GM19240 (cell line): ENCODE results near the gene NID1.
"Not testable (repeated sequence)": the region's sequence is repeated elsewhere in the genome, so short reads cannot be mapped to it uniquely, and the experiment has no call there.

Experiments
- DNase-seq: peaks from one replicate; pipeline ENCODE4 v3.0.0; 2011; ENCODE audit warnings: low spot score; ENCODE audit not compliant: insufficient read length

The NID1 gene

DNA sequence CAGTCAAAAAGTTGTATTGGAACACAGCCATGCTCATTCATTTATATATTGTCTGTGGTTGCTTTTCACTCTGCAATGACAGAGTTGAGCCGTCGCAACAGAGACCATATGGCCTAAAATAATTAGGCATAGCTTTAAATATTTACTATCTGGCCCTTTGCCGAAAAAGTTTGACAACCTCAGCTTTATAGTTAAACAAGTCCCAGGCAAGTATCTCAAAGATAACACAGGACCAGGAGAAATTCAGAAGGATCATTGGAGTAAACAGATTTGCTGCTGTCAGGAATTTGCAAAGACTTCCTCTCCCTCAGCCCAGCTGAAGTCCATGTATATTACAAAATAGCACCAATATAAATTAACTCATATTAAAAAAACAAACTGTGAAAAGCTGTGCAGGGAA is 34.4 kb downstream of the NID1 start:
- DNase-seq: no peak

DNA sequence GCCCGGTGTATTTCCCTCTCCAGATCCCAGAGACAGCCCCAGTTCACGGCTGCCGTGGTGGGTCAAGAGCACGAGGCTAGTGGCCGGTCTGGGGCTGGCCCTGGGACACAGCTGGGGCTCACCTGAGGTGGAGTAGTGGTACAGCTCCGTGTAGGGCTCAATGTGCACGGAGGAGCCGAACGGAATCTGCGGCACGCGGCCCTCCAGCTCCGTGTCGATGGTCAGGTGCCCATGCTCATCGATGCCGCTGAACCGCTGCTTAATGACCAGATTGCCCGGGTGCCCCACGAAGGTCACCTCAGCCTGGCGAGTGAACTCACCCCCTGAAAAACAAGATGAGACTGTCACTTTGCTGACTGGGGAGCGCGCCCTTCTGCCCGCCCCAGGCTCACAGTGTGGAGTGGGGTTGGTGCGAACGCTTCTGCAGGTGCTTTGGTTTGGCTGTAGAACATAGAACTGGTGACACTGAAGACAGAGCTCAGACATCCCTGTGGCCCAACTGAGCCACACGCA is 35.4 kb downstream of the NID1 start:
- no peak for DNase-seq

DNA sequence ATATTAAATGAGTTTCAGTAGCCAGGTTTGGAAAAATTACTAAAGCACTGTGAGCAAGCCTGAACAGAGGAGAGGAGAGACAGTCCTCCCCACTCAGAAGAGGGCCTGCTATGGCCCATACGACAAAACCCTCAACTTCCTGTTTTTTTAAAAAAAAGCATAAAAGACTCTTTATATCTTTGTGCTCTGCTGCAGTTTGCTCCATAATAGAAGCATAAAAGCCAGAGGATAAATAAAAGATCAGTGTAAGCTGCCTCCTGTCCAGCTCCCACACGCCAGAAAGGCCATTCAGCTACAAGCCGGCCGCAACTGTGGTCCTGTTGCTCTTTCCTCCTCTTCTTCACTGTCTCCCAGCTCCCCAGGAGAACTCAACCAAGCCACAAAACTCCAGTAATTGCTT is 37.8 kb downstream of the NID1 start:
- no peak for DNase-seq

DNA sequence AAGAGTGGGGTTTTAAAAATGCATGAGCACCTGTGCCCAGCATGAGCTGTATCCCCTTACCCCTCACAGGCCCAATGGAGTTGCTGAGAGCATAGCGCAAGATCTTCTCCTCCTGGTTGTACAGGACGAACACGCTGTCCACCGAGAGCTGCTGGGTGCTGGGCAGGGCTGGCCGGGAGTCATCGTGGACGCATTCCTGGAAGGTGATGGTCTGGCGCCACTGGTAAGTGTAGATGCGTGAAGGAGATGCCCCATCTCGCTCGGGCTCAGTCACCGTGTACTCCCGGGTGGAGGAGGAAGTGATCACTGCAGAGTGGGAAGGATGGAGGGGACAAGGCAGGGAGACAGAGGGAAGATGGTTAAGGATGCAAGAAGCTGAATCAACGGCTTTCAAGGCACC is 39.1 kb downstream of the NID1 start:
- no peak for DNase-seq

DNA sequence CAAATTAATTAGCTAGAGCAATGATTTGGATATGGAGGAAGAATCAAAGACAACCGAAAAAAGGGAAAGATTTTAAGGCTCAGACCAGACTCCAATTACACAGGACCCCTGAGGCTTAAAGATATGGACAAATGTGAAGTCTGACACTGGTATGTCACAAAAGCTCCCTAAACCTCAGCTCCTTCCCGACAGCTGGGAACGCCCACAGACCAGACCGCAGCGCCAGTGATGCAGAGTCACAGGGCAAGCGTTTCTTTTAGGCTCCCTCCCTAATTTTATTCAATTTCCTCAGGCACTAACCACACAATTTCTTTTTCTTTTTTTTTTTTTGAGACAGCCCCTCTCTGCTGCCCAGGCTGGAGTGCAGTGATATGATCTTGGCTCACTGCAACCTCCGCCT is 40.2 kb downstream of the NID1 start:
- no peak for DNase-seq

DNA sequence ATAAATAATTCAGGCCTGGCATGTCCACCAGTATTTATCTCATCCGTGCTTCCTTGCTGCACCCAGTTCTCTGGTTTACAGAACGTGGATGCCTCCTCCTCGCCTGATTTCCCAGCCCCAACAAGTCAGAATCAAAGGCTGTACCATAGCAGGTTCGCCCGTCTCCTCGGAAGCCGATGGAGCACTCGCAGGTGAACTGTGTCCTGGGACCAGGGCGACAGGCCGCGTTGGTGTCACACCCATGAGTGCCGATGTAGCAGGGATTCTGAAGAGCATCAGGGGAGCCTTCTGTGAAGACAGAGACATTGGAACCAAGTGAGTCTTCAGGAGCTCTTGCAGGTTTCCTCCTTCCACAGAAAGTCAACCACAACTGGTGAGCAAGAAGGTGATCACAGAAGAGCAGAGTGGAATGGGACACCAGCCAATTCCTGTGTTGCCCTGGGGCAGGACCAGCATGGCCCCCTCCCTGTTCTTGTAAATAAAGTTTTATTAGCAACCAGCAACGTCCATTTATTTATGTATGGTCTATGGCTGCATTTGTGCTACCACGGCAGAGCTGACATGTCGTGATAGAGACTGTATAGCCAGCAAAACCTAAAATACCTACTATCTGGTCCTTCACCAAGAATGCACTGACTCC is 40.8 kb downstream of the NID1 start:
- DNase-seq: no peak

DNA sequence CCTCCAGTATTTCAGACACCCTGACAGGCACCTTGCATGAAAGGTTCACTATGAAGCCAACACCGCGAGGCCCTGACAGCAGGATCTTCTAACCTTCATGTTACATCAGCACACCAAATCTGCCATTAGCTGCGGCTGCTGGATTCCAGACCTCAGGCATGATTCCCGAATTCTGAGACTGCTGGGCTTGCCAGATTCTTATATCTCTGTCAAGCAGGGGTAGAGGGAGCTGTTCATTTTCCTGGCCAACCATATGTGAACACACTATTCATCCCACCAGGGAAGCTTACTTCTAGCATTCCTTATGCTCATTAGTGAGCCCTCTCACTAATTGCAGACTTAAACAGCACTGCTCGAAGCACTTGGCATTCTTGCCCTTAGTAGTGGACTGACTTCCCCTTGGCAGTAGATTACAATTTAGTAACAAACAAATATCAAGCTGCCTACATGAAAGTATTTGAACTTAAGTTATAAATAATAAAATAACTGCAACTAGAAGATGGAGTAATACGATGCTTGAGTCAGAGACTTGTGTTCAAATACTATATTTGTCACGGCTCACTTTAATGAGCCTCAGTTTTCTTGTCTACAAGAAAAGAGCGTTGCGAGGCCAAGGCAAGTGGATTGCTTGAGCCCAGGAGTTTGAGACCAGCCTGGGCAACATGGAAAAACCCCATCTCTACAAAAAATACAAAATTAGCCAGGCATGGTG is 43.3 kb downstream of the NID1 start:
- DNase-seq: no peak

DNA sequence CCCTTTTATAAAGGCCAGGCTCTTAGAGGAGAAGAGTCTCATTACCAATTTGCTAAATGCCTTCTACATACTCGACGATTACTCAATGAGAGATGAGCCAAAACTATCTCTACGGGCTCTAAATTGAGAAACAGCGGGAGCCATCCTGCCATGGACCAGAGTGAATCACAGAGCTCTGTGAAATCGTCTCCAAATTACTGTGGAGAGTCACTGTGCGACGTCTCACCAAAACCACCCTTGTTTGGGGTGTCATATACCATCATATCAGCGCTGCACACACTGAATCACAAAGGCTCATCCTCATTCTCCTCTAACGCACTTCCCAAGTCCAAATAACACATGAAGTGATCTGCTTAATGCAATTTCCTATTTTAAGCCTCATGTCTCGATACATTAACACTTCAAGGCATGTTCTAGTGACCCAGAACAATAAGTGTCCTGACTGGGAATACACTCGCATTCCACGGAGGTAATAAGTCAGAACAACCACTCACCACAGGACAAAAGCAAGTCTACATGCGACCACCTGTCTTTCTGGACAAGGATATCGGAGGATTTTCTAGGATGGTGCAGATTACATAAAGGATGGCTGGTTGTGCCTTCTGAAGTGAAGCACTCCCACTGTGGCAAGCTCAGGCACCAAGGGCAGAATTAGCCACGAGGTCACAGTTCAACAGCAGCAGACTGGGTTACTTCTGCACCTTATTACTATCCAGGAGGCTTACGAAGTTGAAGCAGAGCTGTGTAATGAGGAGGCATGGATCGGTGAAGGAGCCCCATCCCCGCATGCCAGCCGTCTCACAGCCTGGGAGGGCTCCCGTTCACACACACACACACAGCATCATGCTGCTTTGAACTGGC is 44.3 kb downstream of the NID1 start:
- DNase-seq: no peak

DNA sequence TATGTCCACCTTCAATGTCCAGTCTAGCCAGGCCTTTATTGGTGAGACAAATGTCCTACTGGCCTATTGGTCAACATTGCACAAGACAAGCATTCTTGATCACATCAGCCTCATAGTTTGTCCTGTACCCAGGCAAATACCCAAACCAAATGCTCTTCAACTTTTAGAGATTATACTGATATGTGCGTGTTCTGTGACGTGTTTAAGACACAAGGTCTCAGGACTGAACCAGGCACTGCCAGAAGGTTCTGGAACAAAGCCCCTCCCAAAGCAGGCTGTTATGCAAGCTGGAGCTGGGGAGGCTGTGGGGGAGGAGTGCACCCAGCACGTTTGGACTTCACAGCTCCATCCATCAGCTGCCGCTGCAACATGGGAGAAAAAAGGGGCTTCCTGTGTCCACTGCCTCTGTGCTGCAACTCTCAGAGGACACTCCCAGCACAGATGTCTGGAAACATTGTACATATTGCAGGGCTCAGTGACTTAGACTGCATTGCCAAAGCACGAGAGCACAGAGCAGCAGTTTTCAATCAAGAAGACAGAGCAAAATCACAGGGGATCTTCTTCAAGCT is 45.9 kb downstream of the NID1 start:
- DNase-seq: no peak

DNA sequence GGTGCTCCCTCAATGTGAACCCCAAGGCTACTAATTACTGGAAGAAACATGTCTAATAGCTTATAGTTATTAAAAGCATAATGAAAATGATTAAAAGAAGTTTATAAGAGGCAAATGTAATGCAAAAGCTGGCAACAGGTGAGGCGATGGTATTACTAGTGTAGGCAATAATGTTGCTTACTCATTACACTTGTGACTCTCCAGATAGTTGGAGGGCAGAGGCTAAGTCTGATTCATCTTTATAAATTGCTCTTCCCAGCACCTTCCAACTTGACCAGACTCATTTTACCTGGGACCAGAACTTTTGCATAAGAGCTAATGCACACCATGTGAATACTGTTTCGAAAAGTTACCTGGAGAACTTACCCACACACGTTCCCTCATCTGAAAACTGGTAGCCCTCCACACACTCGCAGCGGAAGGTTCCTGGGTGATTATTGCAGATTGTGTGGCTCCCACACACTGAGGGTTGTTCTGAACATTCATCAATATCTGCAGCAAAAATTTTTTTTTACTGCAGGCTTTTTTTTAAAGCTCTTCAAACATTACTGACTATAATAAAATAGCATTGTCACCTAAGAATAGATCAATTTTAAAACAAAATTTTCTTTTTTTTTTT is 48.0 kb downstream of the NID1 start:
- no peak for DNase-seq

DNA sequence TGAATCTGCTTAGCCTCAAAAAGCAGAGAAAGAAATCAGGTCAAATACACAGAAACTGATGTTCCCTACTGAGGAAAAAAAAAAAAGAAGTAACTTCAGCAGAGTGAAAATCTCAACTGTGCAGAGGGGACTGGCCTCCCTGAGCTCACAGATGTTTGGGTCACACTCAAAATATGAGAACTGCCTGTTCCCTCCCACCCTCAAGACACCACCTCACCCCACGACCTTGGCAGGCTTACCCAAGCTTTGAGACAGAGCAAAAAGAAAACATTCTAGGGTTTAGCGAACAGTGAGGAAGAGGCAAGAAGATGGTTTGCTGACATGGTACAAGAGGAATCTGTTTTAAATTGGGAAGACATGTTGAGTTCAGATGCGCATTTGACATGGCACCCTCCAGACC is 48.8 kb downstream of the NID1 start:
- DNase-seq: no peak

DNA sequence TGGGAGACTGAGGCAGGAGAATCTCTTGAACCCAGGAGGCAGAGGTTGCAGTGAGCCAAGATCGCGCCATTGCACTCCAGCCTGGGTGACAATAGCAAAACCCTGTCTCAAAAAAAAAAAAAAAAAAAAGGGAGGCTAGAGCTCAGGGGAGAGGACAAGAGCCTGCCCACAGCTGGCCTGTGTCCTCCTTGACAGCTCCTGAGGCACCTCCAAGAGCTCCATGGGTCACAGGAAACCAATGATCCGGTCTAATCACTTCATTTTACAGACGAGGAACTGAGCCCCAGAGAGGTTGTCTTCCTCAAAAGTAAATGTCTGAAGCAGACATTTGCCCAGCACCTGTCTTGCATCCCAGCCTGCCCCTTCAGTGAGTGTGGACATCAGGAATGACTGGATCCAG is 49.4 kb downstream of the NID1 start:
- no peak for DNase-seq

DNA sequence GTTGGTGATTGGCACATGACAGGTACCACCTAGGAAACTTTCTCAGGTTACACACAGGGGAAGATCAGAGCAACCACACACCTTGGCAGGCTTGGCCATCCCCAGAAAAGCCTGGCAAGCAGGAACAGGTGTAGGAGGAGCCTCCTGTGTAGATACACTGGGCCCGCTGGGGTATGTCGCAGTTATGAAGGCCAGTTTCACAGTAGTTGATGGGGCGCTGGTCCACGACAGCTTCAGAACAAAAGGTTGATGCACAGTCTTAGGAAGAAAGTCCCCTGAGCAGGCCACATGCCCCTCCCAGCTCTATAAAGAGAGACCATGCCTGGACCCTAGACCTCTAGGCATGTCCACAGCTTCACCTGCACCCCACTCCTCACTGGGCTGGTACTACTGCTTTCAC is 51.6 kb downstream of the NID1 start:
- DNase-seq: no peak

DNA sequence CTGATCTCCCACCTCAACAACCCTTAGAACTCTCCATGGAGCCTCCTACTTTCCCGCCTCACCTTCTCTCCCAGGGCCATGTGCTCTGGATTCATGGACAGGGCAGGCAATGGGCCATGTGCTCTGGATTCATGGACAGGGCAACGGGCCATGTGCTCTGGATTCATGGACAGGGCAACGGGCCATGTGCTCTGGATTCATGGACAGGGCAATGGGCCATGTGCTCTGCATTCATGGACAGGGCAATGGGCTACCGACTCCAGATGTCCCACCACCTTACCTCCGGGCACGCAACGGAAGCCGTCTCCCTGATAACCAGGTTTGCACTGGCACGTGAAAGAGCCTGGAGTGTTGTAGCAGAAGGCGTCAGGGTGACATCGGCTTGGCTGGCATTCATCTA is 53.2 kb downstream of the NID1 start:
- DNase-seq: no peak

DNA sequence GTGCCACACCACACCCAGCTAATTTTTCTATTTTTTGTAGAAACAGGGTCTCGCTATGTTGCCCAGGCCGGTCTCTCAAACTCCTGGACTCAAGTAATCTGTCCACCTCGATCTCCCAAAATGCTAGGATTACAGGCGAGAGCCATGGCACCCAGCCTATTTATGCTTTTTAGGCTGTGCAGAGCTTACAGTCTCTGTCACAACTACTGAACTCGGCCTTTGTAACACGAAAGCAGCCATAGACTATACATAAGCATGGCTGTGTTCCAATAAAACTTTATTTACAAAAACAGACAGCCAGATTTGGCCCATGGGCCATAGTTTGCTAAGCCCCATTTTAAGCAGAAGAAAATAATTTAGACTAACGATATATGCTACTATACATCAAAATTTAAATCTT is 54.4 kb downstream of the NID1 start:
- DNase-seq: no peak

DNA sequence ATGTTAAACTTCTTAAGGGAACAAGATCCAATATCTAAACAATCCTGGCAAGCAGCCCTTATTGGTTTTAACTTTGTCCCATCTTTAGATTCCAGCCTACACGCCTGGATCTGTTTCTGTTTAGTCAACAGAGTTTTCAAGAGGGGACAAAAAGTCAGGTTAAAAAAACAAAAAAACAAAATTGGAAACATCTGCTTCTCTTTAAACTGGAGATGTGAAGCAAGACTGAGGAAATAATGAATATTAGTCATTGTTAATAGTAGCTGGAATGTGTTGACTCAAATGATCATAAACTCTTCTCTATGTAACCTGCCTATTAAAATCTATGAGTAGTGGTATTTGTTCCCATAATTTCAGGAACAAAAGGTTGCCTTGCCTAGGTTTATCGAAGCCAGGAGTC is 55.0 kb downstream of the NID1 start:
- no peak for DNase-seq

DNA sequence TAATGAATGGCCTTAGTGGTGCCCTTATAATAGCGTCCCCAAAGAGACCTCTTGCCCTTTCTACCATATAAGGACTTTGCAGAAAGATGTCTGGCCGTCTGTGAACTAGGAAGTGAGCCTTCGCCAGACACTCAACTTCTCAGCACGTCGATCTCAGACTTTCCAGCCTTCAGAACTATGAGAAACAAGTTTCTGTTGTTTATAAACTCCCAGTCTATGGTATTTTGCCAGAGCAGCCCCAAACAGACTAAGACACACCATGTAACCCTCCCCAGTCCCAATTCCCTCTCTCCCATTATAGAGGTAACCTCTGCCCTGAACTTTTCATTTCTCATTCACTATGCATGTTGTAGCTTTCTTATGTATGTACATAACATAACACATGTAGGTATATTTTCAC is 55.7 kb downstream of the NID1 start:
- no peak for DNase-seq

DNA sequence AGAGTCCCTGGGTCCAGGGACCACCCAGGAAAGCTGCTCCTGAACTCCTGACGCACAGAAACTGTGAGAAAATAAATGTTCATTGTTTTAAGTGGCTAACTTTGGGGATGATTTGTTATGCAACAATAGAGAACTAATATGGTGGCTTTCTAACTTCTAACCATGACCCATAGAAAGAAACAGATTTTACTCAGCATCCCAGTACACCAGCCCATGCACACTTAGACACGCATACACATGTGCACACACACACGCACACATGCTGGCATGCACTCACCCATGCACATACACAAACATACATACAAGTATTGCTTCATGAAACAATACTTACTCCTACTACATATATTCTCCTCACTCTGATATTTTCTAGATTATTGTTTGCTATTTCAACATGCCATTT is 57.1 kb downstream of the NID1 start:
- DNase-seq: no peak

DNA sequence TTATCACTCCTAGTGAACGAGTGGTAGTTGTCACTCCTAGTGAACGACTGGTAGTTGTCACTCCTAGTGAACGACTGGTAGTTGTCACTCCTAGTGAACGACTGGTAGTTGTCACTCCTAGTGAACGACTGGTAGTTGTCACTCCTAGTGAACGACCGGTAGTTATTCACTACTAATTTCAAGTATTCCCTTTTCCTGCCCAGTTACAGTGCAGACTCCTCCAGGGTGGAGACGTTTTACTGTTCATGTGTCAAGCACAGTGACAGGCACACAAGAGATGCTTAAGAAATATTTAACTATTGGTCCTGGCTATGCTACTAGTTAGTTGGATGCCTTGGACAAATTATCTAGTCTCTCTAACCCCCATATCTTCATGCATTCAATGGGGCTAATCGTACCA is 61.8 kb downstream of the NID1 start:
- DNase-seq: not testable (repeated sequence)

DNA sequence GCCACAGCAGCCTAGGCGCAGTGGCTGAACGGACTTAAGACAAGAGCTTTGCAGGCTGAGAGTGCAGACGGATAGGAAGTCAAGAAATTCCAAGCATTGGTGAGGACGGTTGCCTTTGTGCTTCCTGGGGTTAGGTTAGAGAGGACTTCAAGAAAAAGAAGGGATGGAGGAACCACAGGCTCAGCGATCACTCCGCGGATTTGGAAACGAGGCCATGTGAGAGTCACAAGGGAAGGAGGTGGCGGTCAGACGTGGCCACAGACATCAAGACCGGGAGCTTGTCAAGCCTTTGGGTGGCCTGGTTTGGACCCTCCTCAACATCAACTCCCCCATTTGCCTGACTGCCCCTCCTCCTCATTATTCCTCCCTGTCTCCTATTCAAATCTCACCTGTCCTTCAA is 62.3 kb downstream of the NID1 start:
- no peak for DNase-seq

DNA sequence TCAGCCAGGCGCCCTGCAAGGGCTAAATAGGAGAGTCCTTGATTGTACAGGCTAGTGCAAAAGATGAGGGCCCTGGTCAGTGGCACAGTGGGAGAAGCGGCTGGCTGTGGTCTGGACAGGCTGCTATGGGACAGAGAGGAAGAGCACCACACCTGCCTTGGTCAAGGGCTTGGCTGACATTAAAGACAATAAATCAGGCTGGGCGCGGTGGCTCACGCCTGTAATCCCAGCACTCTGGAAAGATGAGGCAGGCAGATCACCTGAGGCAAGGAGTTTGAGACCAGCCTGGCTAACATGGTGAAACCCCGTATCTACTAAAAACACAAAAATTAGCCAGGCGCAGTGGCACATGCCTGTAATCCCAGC is 62.9 kb downstream of the NID1 start:
- no peak for DNase-seq

DNA sequence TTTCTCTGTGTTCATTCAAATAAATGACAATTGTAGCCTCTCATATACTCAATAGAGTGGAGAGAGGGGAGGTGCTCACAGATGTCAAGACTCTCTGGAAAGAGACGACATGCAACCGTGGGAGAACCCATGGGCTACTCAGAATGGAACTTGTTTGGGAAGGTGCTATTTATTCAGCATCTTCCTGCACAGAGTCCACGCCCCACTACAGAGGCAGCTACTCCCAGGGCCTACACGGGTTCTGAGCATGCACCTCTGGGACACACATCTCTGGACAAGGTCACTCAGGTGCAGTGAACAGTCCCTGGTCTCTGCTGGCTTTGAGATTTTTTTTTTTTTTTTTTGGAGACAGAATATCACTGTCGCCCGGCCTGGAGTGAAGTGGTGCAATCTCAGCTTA is 64.1 kb downstream of the NID1 start:
- no peak for DNase-seq
